Thyroid gland (tissue), 4 donors: ENCODE results near the gene ABCA10. TPM values are rescaled to one million over a fixed set of nuclear protein-coding genes. Genes with fewer than 3 reads are reported as not detected.
A peak's percentile ranks its signal among the peaks of the same experiment; 100 is the strongest.

Experiments used
- DNase-seq, 2 donors: peaks; one replicate each; pipeline ENCODE4 v3.0.0-alpha.2; 2019
- H3K27ac ChIP-seq, 3 donors: fragments of 200-600 bp; sonication (generic); 1 replicate in 2 of 3; 2 replicates in 1 of 3; pipeline ENCODE4 v1.5.1; 2016 to 2019; ENCODE audit warnings: mild to moderate bottlenecking in 1 of 3, moderate library complexity in 1 of 3
- H3K27me3 ChIP-seq: fragments of 200-600 bp; sonication (generic); one replicate; pipeline ENCODE4 v1.5.1; 2019
- H3K36me3 ChIP-seq, 2 donors: fragments of 200-600 bp; sonication (generic); one replicate each; pipeline ENCODE4 v1.5.1; 2016 to 2019
- H3K4me1 ChIP-seq, 2 donors: fragments of 200-600 bp; sonication (generic); one replicate each; pipeline ENCODE4 v1.5.1; 2017 to 2019
- H3K4me3 ChIP-seq, 3 donors: fragments of 200-600 bp; sonication (generic); replicated peaks in 1 of 3; 1 replicate in 2 of 3; 2 replicates in 1 of 3; pipeline ENCODE4 v1.5.1; 2016; ENCODE audit warnings: mild to moderate bottlenecking in 1 of 3
- H3K9me3 ChIP-seq: fragments of 200-600 bp; sonication (generic); one replicate; pipeline ENCODE4 v1.5.1; 2017
- POLR2A ChIP-seq, 2 donors: fragments of 450-650 bp; IDR thresholded peaks; one replicate each; pipeline ENCODE4 v1.6.1; 2017; ENCODE audit warnings: antibody characterized with exemption in 2 of 2, mild to moderate bottlenecking in 2 of 2, moderate library complexity in 1 of 2
- WGBS, 2 donors: methylation state at CpG; one replicate each; pipeline ENCODE4 v1.1.5; 2017; 5-methylcytosine and 5-hydroxymethylcytosine counted together
- intact Hi-C: fragments of 100-400 bp; cut with DNase I; formaldehyde crosslinking; loops from one replicate; pipeline ENCODE4 v1.15.1; 2023
- total RNA-seq, 4 donors: library from RNA; depleted of rRNA; stranded (reverse); fragments of >200 nt; gene quantifications; one replicate each; pipeline ENCODE4 v1.2.3, GENCODE V29; 2016
- TF ChIP-seq, protein P1 (sequence below), 6 experiments: fragments of 200-600 bp in 3 of 6; fragments of 450-650 bp in 3 of 6; sonication (generic) in 3 of 6; IDR thresholded peaks; one replicate each; pipeline ENCODE4 v1.5.1; 2016 to 2019; ENCODE audit warnings: antibody characterized with exemption in 6 of 6, mild to moderate bottlenecking in 2 of 6, inconsistent platforms in 1 of 6, moderate library complexity in 1 of 6

ABCA10 gene
- total RNA-seq, 4 donors from 2014 or later = 8.4 to 23.2 (median 9.7) TPM

DNA sequence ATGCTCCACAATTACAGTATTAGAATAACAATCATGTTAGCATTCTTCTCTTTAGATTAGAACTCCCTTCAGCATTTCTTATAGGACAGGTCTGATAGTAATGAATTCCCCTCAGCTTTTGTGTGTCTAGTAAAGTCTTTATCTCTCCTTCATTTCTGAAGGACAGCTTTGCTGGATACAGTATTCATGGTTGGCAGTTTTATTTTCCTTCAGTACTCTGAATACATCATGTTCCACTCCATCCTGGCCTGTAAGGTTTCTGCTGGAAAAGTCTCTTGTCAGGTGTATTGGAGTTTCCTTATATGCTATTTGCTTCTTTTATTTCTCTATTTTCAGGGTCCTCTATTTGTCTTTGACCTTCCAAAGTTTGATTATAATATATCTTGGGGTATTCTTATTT, 4.0 kb upstream of the ABCA10 start:
- no peak for DNase-seq
- Histone ChIP-seq H3K4me3 (no peak overlapping the region), H3K9me3 (no peaks in the 10 kb centered on the region), H3K36me3 (no peaks in the 10 kb centered on the region), H3K27me3 (no peaks in the 10 kb centered on the region), H3K4me1 (no peaks in the 10 kb centered on the region), H3K27ac (no peak overlapping the region)
- intact Hi-C loops = no loop called here
- TF ChIP-seq POLR2A (IDR thresholded peaks at IDR 0.05) = no peak
- TF ChIP-seq, protein P1, sequence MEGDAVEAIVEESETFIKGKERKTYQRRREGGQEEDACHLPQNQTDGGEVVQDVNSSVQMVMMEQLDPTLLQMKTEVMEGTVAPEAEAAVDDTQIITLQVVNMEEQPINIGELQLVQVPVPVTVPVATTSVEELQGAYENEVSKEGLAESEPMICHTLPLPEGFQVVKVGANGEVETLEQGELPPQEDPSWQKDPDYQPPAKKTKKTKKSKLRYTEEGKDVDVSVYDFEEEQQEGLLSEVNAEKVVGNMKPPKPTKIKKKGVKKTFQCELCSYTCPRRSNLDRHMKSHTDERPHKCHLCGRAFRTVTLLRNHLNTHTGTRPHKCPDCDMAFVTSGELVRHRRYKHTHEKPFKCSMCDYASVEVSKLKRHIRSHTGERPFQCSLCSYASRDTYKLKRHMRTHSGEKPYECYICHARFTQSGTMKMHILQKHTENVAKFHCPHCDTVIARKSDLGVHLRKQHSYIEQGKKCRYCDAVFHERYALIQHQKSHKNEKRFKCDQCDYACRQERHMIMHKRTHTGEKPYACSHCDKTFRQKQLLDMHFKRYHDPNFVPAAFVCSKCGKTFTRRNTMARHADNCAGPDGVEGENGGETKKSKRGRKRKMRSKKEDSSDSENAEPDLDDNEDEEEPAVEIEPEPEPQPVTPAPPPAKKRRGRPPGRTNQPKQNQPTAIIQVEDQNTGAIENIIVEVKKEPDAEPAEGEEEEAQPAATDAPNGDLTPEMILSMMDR (IDR thresholded peaks at IDR 0.05) = no peak

DNA sequence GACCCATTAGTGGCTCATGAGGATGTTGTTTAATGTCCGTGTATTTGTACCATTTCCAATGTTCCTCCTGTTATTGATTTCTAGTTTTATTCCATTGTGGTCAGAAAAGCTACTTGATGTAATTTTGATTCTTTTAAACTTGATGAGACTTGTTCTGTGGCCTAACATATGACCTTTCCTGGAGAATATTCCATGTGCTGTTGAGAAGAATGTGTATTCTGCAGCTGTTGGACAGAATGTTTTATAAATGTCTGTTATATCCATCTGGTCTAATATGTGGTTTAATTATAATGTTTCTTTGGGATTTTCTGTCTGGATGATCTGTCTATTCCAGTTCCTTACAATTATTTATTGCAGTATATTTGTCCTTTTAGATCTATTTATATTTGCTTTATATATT, 2.9 kb upstream of the ABCA10 start:
- H3K27ac ChIP-seq = no peak overlapping the region
- no peaks in the 10 kb centered on the region for H3K9me3 ChIP-seq
- intact Hi-C loops = no loop called here
- no peaks in the 10 kb centered on the region for H3K4me1 ChIP-seq
- TF ChIP-seq POLR2A (IDR thresholded peaks at IDR 0.05) = no peak
- TF ChIP-seq, protein P1 (IDR thresholded peaks at IDR 0.05) = no peak
- no peak overlapping the region for H3K4me3 ChIP-seq
- H3K36me3 ChIP-seq = no peaks in the 10 kb centered on the region
- H3K27me3 ChIP-seq = no peaks in the 10 kb centered on the region
- DNase-seq = no peak
- 87 to 89% methylated on average over 1 of the region's 1 CpG for WGBS, 2 donors

DNA sequence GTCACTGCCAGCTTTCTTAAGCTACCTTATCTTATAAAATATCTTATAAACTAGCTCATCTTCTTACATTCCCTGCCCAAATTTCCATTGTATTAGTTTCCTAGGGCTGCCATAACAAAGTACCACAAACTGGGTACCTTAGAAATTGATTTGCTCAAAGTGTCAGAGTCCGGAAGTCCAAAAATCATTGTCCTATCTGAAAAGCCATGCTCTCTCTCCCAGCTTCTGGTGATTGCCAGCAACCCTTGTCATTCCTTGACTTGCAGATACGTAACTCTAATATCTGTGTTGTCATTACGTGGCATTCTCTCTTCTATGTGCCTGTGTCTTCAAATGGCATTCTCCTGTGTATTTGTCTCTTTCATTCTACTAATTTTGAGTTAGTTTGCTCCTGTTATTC, 2.3 kb upstream of the ABCA10 start:
- H3K4me1 ChIP-seq = no peaks in the 10 kb centered on the region
- intact Hi-C loops = no loop called here
- H3K36me3 ChIP-seq = no peaks in the 10 kb centered on the region
- DNase-seq = no peak
- TF ChIP-seq, protein P1 (IDR thresholded peaks at IDR 0.05) = no peak
- TF ChIP-seq POLR2A (IDR thresholded peaks at IDR 0.05) = no peak
- WGBS, 2 donors = 97 to 100% methylated on average over 3 of the region's 3 CpGs
- H3K9me3 ChIP-seq = no peaks in the 10 kb centered on the region
- no peaks in the 10 kb centered on the region for H3K27me3 ChIP-seq
- no peak overlapping the region for H3K4me3 ChIP-seq
- no peak overlapping the region for H3K27ac ChIP-seq

DNA sequence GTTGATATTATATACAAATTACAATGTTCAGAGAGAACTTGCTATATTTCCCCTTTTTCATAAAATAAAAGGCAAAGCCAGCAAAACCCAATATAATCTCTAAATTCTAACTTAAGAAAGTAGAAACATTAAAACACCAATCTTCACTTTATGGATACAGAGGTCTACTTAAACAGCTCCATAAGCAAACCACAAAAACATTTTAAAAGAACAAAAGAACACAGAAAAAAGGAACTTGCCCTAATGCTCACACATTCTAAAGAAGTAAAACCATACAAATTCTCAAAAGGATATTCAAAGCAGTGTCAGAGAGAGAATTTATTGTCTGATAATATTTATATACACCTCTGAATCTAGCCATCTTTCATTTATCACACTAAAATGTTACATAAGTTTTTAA, 606 bp downstream of the ABCA10 start:
- H3K27me3 ChIP-seq = no peaks in the 10 kb centered on the region
- H3K9me3 ChIP-seq = no peaks in the 10 kb centered on the region
- no peaks in the 10 kb centered on the region for H3K4me1 ChIP-seq
- intact Hi-C loops = no loop called here
- H3K27ac ChIP-seq = peak overlapping the region in 2 of 3 donors; percentile 13 to 29
- no peak overlapping the region for H3K4me3 ChIP-seq
- H3K36me3 ChIP-seq = no peaks in the 10 kb centered on the region
- TF ChIP-seq POLR2A (IDR thresholded peaks at IDR 0.05) = no peak
- TF ChIP-seq, protein P1 (IDR thresholded peaks at IDR 0.05) = no peak
- no peak for DNase-seq

DNA sequence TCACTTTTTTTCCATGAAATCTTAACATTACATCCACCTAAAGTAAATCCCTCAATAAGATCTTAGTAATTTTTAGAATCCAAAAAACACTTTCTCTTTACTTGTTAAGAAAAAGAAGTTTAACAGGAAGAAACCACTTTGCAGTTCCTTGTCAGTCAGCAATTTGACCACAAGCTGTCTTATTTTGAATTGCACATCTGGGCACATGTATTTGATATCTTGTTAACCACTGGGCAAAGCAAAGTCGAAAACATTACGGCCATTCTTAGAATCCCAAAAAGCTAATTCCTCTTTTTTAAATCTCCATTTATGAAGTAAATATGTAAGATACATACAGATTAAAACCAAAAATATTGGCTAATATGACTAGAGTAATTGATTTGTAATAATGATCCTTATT, 1.1 kb downstream of the ABCA10 start:
- Histone ChIP-seq H3K27me3 (no peaks in the 10 kb centered on the region), H3K36me3 (no peaks in the 10 kb centered on the region), H3K4me3 (no peak overlapping the region), H3K27ac (peak overlapping the region in 2 of 3 donors; percentile 13 to 29), H3K4me1 (no peaks in the 10 kb centered on the region), H3K9me3 (no peaks in the 10 kb centered on the region)
- intact Hi-C loops = no loop called here
- no peak for DNase-seq
- WGBS, 2 donors = 78 to 81% methylated on average over 2 of the region's 2 CpGs
- TF ChIP-seq, protein P1 (IDR thresholded peaks at IDR 0.05) = no peak
- no peak for TF ChIP-seq POLR2A (IDR thresholded peaks at IDR 0.05)
